Keratinocyte (primary cell): ENCODE results near the gene ADGRL3. TPM values are rescaled to one million over a fixed set of nuclear protein-coding genes. Genes with fewer than 3 reads are reported as not detected.

Experiments
- DNase-seq: peaks from one replicate; pipeline ENCODE4 v3.0.0-alpha.2; 2011; ENCODE audit warnings: low read depth, missing footprints, low spot score
- FAIRE-seq: peaks from 2 replicates; lab custom pipeline; 2011; peaks lifted over from hg19 to GRCh38; lab: Jason Lieb, UNC
- H2AFZ ChIP-seq: 2 replicates; pipeline ENCODE4 v1.6.0; 2012; ENCODE audit warnings: low read length, control low read depth, inconsistent platforms; ENCODE audit not compliant: control insufficient read depth
- H3K27ac ChIP-seq: 2 replicates; pipeline ENCODE4 v1.5.1; 2011; ENCODE audit warnings: low read length; ENCODE audit not compliant: control insufficient read depth, insufficient read depth
- H3K27me3 ChIP-seq: 3 replicates; pipeline ENCODE4 v1.6.0; 2011; ENCODE audit warnings: low read length; ENCODE audit not compliant: control insufficient read depth, insufficient read depth; ENCODE audit errors: extremely low read depth
- H3K36me3 ChIP-seq, 2 experiments: 2 replicates in 1 of 2; 3 replicates in 1 of 2; pipeline ENCODE4 v1.5.1; 2011; ENCODE audit warnings: low read length in 2 of 2, mild to moderate bottlenecking in 1 of 2; ENCODE audit not compliant: control insufficient read depth in 2 of 2, insufficient read depth in 2 of 2; ENCODE audit errors: extremely low read depth in 1 of 2
- H3K4me1 ChIP-seq: 3 replicates; pipeline ENCODE4 v1.5.1; 2011; ENCODE audit warnings: low read length; ENCODE audit not compliant: control insufficient read depth, insufficient read depth; ENCODE audit errors: extremely low read depth
- H3K4me2 ChIP-seq: 3 replicates; pipeline ENCODE4 v1.6.0; 2011; ENCODE audit warnings: low read depth, low read length; ENCODE audit not compliant: control insufficient read depth, insufficient read depth; ENCODE audit errors: extremely low read depth
- H3K4me3 ChIP-seq, 3 experiments: fragments of 200-600 bp in 1 of 3; sonication (generic) in 1 of 3; 2 replicates in 2 of 3; 3 replicates in 1 of 3; pipeline ENCODE4 v1.5.1; 2011 to 2016; ENCODE audit warnings: low read length in 3 of 3, mild to moderate bottlenecking in 3 of 3, control low read depth in 2 of 3, inconsistent platforms in 1 of 3, low read depth in 1 of 3, mixed read lengths in 1 of 3, mixed run types in 1 of 3, moderate library complexity in 1 of 3; ENCODE audit not compliant: control insufficient read depth in 2 of 3, insufficient read depth in 2 of 3; ENCODE audit errors: extremely low read depth in 1 of 3
- H3K79me2 ChIP-seq: 2 replicates; pipeline ENCODE4 v1.6.0; 2012; ENCODE audit warnings: low read length; ENCODE audit not compliant: control insufficient read depth, insufficient read depth
- H3K9ac ChIP-seq: 3 replicates; pipeline ENCODE4 v1.6.0; 2011; ENCODE audit warnings: low read length; ENCODE audit not compliant: control insufficient read depth, insufficient read depth; ENCODE audit errors: extremely low read depth
- H3K9me1 ChIP-seq: 3 replicates; pipeline ENCODE4 v1.6.0; 2011; ENCODE audit warnings: low read length; ENCODE audit not compliant: control insufficient read depth, insufficient read depth; ENCODE audit errors: extremely low read depth
- H3K9me3 ChIP-seq: 2 replicates; pipeline ENCODE4 v1.5.1; 2012; ENCODE audit warnings: low read depth, low read length; ENCODE audit not compliant: control insufficient read depth
- H4K20me1 ChIP-seq: 3 replicates; pipeline ENCODE4 v1.6.0; 2011; ENCODE audit warnings: low read length; ENCODE audit not compliant: control insufficient read depth, insufficient read depth; ENCODE audit errors: extremely low read depth
- EZH2 ChIP-seq: IDR thresholded peaks from one replicate; pipeline ENCODE4 v1.6.1; 2012; ENCODE audit warnings: inconsistent platforms, mild to moderate bottlenecking, low read length, moderate library complexity
- dilution Hi-C: fragments of 300-500 bp; cut with MboI; formaldehyde crosslinking; loops from one replicate; pipeline ENCODE4 v1.7.0; 2020; ENCODE audit warnings: low sequenced_read_pairs; ENCODE audit not compliant: extremely low pct_ligation_motif_present
- polyA plus RNA-seq, 5 experiments: library from polyadenylated mRNA; depleted of rRNA in 3 of 5; stranded (reverse) in 3 of 5; stranded (forward) in 1 of 5; unstranded in 1 of 5; fragments of >200 nt; gene quantifications; 1 replicate in 1 of 5; 2 replicates in 3 of 5; 3 replicates in 1 of 5; pipeline versions ENCODE4 v1.2.1 to v1.2.3, GENCODE V29; 2011 to 2012; ENCODE audit warnings: missing spikeins in 2 of 5, low read depth in 1 of 5, low replicate concordance in 1 of 5
- TF ChIP-seq, protein P1 (sequence below), 3 experiments: IDR thresholded peaks in 1 of 3; conservative IDR thresholded peaks in 1 of 3; optimal IDR thresholded peaks in 1 of 3; 2 replicates in 2 of 3; 3 replicates in 1 of 3; pipeline versions ENCODE3 to v1.5.1; 2011; ENCODE audit warnings: low read length in 3 of 3, mild to moderate bottlenecking in 3 of 3, moderate library complexity in 2 of 3, control low read depth in 1 of 3, inconsistent platforms in 1 of 3; ENCODE audit not compliant: insufficient read depth in 2 of 3; ENCODE audit errors: extremely low read depth in 1 of 3

Gene ADGRL3
- polyA plus RNA-seq, 1 donor (not counting 4 experiments of a cell fraction or from before 2014, with no cell fraction given): 0.18 TPM

DNA sequence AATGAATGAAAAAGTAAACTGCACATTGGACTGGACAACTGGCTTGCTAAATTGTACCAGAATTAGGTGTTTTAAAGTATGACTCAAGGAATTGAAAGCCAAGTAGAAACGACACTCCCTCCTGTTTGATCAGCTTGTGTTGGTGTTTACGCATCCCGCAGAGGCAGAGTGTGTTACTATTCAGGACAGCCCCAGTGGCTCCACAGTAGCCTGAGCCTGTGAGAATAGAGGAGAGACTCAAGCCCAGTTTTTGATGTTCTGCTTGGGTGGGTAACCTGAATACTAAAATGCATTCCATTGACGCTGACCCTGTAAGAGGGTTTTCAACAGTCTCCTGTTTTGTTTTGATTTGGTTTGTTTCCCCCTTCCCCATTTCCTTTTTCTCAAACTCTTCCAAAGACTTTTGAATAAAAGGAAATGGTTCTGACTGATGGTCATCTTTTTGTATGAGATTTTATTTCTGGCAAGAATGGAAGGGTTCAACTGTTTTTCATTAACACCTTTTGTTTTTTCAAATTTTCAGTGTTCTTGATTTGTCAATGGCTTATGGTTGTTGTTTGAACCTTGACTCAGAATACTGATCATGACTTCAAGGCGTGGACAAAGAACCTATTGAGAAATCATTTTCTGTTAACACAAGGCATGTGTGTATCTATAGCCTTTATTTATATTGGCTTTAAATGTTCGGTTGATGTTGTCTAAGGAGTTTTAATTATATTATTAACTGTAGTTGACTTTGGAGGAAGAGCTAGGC, 10.2 kb downstream of the ADGRL3 start:
- no peak overlapping the region for H2AFZ ChIP-seq
- dilution Hi-C loops: no loop called here
- no peaks in the 10 kb centered on the region for H3K9me1 ChIP-seq
- H3K79me2 ChIP-seq: no peaks in the 10 kb centered on the region
- no peaks in the 10 kb centered on the region for H3K4me1 ChIP-seq
- no peak overlapping the region for H3K9ac ChIP-seq
- no peak for FAIRE-seq
- H3K27me3 ChIP-seq: no peaks in the 10 kb centered on the region
- TF ChIP-seq, protein P1, sequence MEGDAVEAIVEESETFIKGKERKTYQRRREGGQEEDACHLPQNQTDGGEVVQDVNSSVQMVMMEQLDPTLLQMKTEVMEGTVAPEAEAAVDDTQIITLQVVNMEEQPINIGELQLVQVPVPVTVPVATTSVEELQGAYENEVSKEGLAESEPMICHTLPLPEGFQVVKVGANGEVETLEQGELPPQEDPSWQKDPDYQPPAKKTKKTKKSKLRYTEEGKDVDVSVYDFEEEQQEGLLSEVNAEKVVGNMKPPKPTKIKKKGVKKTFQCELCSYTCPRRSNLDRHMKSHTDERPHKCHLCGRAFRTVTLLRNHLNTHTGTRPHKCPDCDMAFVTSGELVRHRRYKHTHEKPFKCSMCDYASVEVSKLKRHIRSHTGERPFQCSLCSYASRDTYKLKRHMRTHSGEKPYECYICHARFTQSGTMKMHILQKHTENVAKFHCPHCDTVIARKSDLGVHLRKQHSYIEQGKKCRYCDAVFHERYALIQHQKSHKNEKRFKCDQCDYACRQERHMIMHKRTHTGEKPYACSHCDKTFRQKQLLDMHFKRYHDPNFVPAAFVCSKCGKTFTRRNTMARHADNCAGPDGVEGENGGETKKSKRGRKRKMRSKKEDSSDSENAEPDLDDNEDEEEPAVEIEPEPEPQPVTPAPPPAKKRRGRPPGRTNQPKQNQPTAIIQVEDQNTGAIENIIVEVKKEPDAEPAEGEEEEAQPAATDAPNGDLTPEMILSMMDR (optimal IDR thresholded peaks at IDR 0.05 in 1 of 3, IDR thresholded peaks at IDR 0.05 in 1 of 3, conservative IDR thresholded peaks at IDR 0.05 in 1 of 3; ENCODE audit: extremely low read depth in 1 of 3, insufficient read depth in 2 of 3, low read length in 3 of 3): no peak
- no peak for TF ChIP-seq EZH2
- no peaks in the 10 kb centered on the region for H4K20me1 ChIP-seq
- no peaks in the 10 kb centered on the region for H3K9me3 ChIP-seq
- H3K27ac ChIP-seq: no peak overlapping the region
- DNase-seq: no peak
- no peak overlapping the region for H3K4me2 ChIP-seq
- H3K36me3 ChIP-seq: no peaks in the 10 kb centered on the region
- no peak overlapping the region for H3K4me3 ChIP-seq

DNA sequence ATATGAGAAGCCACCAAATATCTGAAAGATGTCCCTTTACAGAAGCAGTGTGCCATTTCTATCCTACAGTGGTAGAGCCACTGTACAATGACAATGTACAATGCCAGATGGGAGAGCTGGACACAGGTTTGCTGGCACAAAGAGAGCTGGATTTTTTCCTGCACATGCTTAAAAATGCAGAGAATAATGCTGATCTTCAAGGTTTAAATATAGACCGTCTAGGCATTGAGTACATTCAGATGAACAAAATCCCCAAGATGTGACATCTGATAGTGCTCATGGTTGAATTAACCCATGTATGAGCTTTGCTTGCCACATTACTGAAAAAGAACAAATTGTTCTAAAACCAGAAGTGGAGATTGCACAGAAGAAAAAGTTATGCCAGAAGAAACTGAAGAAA, 11.7 kb downstream of the ADGRL3 start:
- Histone ChIP-seq H3K9me3 (no peaks in the 10 kb centered on the region), H3K9ac (no peak overlapping the region), H3K4me3 (no peak overlapping the region), H3K4me2 (no peak overlapping the region), H3K27me3 (no peaks in the 10 kb centered on the region), H3K36me3 (no peaks in the 10 kb centered on the region), H3K79me2 (no peaks in the 10 kb centered on the region), H3K4me1 (no peaks in the 10 kb centered on the region), H2AFZ (no peak overlapping the region), H3K9me1 (no peaks in the 10 kb centered on the region), H4K20me1 (no peaks in the 10 kb centered on the region), H3K27ac (no peak overlapping the region)
- DNase-seq (no peak), FAIRE-seq (no peak)
- dilution Hi-C loops: no loop called here
- TF ChIP-seq EZH2: no peak
- TF ChIP-seq, protein P1 (optimal IDR thresholded peaks at IDR 0.05 in 1 of 3, IDR thresholded peaks at IDR 0.05 in 1 of 3, conservative IDR thresholded peaks at IDR 0.05 in 1 of 3; ENCODE audit: extremely low read depth in 1 of 3, insufficient read depth in 2 of 3, low read length in 3 of 3): no peak
